Measurements from ENCODE around the gene RBKS.

Gene RBKS

DNA sequence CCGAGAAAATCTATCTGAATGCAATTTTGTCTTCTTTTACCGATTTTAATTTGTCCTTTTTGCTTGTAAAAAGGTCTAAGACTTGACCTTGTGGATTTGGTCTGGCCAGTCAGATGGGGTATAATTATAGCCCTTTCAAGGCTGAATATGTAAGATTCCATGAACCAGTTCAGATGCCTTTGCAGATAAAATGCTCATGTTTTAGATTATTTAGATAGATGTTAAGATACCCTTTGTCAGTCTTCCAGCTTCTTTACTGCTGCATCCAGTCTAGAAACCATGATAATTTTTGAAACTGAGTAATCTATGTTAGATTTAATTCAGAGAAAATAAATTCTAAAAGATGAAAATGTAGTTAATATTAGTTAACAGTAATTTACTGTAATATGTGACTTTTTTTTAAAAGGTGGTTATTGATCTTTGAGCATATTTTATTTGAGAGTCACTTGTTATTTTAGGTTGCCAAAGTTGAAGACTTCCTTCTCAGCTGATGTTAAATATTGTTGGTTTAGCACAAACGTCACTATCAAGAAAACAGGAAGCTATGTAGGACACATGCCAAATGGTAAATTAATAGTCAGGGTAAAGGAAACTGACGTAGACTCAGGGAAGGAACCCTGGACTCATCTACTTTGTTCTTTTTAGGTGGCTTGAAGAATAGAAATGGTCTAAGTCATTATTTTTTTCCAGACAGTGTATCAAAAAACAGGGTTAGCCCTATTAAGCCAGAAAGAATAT is 30.1 kb upstream of the RBKS start:
- no peak for DNase-seq (ENCODE audit: low read depth, low spot score)
- WGBS (ENCODE audit: insufficient coverage, insufficient read length), result no CpG with 5 or more reads among the region's 4 CpGs
- no peak overlapping the region for H3K4me3 ChIP-seq (ENCODE audit: low read length)
- no peaks in the 10 kb centered on the region for H3K36me3 ChIP-seq (ENCODE audit: control insufficient read depth, insufficient read depth, low read length)
- no peak overlapping the region for H3K27ac ChIP-seq (ENCODE audit: low read length)
- no peaks in the 10 kb centered on the region; the same call in 1 of the 2 replicates for H3K4me1 ChIP-seq (ENCODE audit: control insufficient read depth, insufficient read depth, low read length)
- no peaks in the 10 kb centered on the region for H3K9me3 ChIP-seq (ENCODE audit: control insufficient read depth, insufficient read depth, low read length)
- no peaks in the 10 kb centered on the region for H3K27me3 ChIP-seq (ENCODE audit: control insufficient read depth, insufficient read depth, low read length)

DNA sequence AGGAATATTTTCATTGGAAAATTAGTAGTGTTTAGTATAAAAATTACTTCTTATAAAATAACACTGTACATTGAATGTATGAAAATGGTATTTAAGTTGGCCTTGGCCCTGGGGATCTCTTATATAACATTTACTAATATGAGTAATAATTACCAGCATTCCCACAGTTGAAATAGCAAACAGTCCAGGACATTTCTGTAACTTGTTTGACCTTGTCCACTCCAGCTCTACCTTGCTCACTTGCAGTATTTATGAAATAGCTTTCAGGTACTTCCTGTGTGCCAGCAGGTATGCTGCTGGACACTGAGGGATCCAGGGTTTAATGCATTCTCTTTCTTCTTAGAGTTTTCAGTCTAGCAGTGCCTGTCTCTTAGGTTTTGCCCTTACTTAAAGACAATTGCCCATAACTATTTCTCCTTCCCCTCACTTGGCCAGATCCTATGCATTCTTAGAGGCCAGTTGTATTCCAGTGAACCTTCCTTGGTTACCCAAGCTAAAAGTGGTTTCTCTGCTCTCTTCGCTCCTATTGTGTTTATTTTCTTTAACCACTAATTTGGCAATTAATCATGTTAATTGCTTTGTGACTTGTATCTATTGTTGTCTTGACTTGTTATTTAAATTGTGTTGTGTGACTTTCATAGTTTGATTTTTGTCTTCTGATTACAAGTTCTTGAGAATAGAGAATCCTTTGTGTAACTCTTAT is 26.3 kb upstream of the RBKS start:
- H3K27ac ChIP-seq (ENCODE audit: low read length), result no peak overlapping the region
- no CpG with 5 or more reads among the region's 1 CpG for whole genome bisulfite sequencing (ENCODE audit: insufficient coverage, insufficient read length)
- H3K27me3 ChIP-seq (ENCODE audit: control insufficient read depth, insufficient read depth, low read length), result no peaks in the 10 kb centered on the region

DNA sequence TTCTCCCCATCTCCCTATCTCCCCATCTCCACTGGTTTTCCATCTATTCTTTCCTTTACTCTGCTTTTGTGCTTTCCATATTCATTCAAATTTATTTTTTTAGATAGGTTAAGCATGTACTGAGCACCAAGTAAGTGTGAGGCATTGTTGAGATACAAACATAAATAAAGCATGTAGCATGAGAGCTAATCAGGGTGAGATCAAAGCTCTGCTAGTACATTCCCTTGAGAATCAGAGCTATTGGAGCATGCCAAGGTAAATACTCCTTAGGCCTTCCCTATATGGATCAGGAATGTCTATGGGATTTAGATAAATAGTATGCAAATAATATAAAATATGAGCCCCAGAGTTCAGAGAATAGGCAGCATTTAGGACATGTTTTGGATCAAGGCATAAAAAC is 25.7 kb upstream of the RBKS start:
- Histone ChIP-seq H3K27ac (ENCODE audit: low read length) (no peak overlapping the region), H3K4me3 (ENCODE audit: low read length) (no peak overlapping the region), H3K36me3 (ENCODE audit: control insufficient read depth, insufficient read depth, low read length) (no peaks in the 10 kb centered on the region), H3K4me1 (ENCODE audit: control insufficient read depth, insufficient read depth, low read length) (no peaks in the 10 kb centered on the region; the same call in 1 of the 2 replicates), H3K9me3 (ENCODE audit: control insufficient read depth, insufficient read depth, low read length) (no peaks in the 10 kb centered on the region), H3K27me3 (ENCODE audit: control insufficient read depth, insufficient read depth, low read length) (no peaks in the 10 kb centered on the region)
- no peak for DNase-seq (ENCODE audit: low read depth, low spot score)

More for the DNA sequence above, 26.3 kb upstream of the RBKS start:
- DNase-seq (ENCODE audit: low read depth, low spot score), result no peak
- H3K9me3 ChIP-seq (ENCODE audit: control insufficient read depth, insufficient read depth, low read length), result no peaks in the 10 kb centered on the region
- H3K4me1 ChIP-seq (ENCODE audit: control insufficient read depth, insufficient read depth, low read length), result no peaks in the 10 kb centered on the region; the same call in 1 of the 2 replicates
- H3K4me3 ChIP-seq (ENCODE audit: low read length), result no peak overlapping the region
- no peaks in the 10 kb centered on the region for H3K36me3 ChIP-seq (ENCODE audit: control insufficient read depth, insufficient read depth, low read length)

DNA sequence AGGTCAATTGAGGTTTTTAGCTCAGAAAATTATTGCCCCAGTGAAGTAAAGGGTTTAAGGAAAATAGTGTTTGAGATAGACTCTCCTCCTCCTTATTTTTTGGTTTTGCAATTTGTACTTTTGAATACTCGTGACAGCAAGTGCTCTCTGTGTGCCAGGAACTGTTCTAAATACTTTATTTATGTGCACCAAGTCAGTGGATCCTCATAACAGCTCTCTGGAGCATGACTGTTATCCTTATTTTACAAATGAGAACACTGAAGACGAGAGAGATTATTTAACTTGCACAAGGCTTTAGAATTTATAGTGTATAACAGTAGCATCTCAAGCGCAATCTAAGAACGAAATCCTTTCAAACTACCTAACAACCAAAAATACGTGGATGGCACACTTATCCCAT is 25.0 kb upstream of the RBKS start:
- Histone ChIP-seq H3K9me3 (ENCODE audit: control insufficient read depth, insufficient read depth, low read length) (no peaks in the 10 kb centered on the region), H3K4me1 (ENCODE audit: control insufficient read depth, insufficient read depth, low read length) (no peaks in the 10 kb centered on the region; the same call in 1 of the 2 replicates), H3K4me3 (ENCODE audit: low read length) (no peak overlapping the region), H3K36me3 (ENCODE audit: control insufficient read depth, insufficient read depth, low read length) (no peaks in the 10 kb centered on the region), H3K27ac (ENCODE audit: low read length) (no peak overlapping the region), H3K27me3 (ENCODE audit: control insufficient read depth, insufficient read depth, low read length) (no peaks in the 10 kb centered on the region)
- no CpG with 5 or more reads among the region's 5 CpGs for WGBS (ENCODE audit: insufficient coverage, insufficient read length)
- DNase-seq (ENCODE audit: low read depth, low spot score), result no peak

DNA sequence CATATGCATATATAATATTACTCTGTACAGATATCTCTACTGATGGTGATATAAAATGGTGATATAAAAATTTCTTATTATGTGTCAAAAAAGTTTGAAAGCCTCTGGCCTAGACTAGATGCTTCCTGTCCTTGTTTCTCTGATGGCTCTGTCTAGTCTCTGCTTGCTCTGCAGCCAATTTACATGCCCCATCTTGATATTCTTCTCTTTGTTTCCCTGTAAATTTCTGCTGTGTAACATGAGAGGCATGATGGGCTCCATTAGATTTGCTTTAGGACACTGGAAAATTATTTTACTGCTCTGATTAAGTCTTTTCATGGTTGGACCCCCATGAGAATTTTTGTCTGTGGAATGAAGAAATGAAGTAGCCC is 24.6 kb upstream of the RBKS start:
- Histone ChIP-seq H3K36me3 (ENCODE audit: control insufficient read depth, insufficient read depth, low read length) (no peaks in the 10 kb centered on the region), H3K4me1 (ENCODE audit: control insufficient read depth, insufficient read depth, low read length) (no peaks in the 10 kb centered on the region; the same call in 1 of the 2 replicates), H3K27ac (ENCODE audit: low read length) (no peak overlapping the region), H3K27me3 (ENCODE audit: control insufficient read depth, insufficient read depth, low read length) (no peaks in the 10 kb centered on the region), H3K4me3 (ENCODE audit: low read length) (no peak overlapping the region), H3K9me3 (ENCODE audit: control insufficient read depth, insufficient read depth, low read length) (no peaks in the 10 kb centered on the region)
- no peak for DNase-seq (ENCODE audit: low read depth, low spot score)

DNA sequence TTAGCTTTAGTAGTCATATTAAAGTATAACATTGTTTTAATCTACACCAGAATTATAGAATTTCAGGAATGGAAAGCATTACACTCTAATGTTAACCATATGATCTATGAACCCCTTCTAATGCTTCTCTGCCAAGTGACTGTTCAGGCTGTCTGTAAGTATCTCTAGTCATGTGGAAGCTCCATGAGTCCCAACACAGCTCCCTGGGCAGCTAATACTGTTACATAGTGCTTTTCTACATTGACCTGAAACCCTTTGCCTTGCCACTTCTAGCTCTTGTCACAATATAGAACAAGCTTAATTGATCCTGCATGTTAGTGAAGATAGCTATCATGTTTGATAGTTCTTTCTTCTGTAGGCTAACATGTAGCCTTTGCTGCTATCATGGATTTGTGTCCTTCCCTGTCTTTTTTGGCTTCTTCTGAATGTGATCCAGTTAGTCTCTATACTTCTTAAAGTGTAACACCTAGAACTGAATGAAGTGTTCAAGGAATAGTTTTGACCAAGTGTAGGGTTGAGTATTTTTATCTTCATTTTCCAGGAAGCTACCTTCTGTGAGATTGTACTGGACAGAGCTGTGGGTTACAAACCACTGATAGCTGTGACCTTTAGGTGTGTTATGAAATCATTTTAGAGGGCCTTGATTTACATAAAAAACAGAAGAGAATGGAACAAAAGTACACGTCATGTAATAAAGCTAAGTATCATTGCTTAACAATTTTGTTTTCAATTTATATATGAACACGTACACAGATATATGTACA is 24.0 kb upstream of the RBKS start:
- DNase-seq (ENCODE audit: low read depth, low spot score), result no peak
- no peak overlapping the region for H3K4me3 ChIP-seq (ENCODE audit: low read length)
- no CpG with 5 or more reads among the region's 2 CpGs for WGBS (ENCODE audit: insufficient coverage, insufficient read length)

DNA sequence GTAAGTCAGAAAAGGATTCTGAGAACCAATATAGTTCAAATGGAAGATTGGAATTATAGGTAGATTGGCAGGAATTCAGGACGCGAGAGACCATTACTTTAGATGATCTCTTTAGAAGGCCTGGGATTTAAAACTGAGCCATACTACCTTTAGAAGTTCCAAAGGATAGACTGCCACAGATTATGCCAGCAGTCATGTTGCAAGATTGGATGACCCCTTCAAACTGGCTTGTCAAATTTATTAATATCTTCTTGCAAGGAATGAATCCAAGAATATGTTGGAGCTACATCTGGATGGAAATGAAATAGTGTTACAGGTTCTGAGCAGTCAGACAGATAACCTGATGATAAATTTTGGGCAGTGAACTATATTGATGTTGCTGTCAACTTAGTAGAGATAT is 22.3 kb upstream of the RBKS start:
- no CpG with 5 or more reads among the region's 2 CpGs for WGBS (ENCODE audit: insufficient coverage, insufficient read length)
- no peaks in the 10 kb centered on the region for H3K27me3 ChIP-seq (ENCODE audit: control insufficient read depth, insufficient read depth, low read length)
- no peak for DNase-seq (ENCODE audit: low read depth, low spot score)
- H3K4me3 ChIP-seq (ENCODE audit: low read length), result no peak overlapping the region
- no peak overlapping the region for H3K27ac ChIP-seq (ENCODE audit: low read length)
- H3K9me3 ChIP-seq (ENCODE audit: control insufficient read depth, insufficient read depth, low read length), result no peaks in the 10 kb centered on the region
- no peaks in the 10 kb centered on the region for H3K36me3 ChIP-seq (ENCODE audit: control insufficient read depth, insufficient read depth, low read length)
- H3K4me1 ChIP-seq (ENCODE audit: control insufficient read depth, insufficient read depth, low read length), result no peaks in the 10 kb centered on the region; the same call in 1 of the 2 replicates

More for the DNA sequence above, 24.0 kb upstream of the RBKS start:
- no peaks in the 10 kb centered on the region for H3K27me3 ChIP-seq (ENCODE audit: control insufficient read depth, insufficient read depth, low read length)
- H3K4me1 ChIP-seq (ENCODE audit: control insufficient read depth, insufficient read depth, low read length), result no peaks in the 10 kb centered on the region; the same call in 1 of the 2 replicates
- no peaks in the 10 kb centered on the region for H3K36me3 ChIP-seq (ENCODE audit: control insufficient read depth, insufficient read depth, low read length)
- H3K9me3 ChIP-seq (ENCODE audit: control insufficient read depth, insufficient read depth, low read length), result no peaks in the 10 kb centered on the region
- H3K27ac ChIP-seq (ENCODE audit: low read length), result no peak overlapping the region

DNA sequence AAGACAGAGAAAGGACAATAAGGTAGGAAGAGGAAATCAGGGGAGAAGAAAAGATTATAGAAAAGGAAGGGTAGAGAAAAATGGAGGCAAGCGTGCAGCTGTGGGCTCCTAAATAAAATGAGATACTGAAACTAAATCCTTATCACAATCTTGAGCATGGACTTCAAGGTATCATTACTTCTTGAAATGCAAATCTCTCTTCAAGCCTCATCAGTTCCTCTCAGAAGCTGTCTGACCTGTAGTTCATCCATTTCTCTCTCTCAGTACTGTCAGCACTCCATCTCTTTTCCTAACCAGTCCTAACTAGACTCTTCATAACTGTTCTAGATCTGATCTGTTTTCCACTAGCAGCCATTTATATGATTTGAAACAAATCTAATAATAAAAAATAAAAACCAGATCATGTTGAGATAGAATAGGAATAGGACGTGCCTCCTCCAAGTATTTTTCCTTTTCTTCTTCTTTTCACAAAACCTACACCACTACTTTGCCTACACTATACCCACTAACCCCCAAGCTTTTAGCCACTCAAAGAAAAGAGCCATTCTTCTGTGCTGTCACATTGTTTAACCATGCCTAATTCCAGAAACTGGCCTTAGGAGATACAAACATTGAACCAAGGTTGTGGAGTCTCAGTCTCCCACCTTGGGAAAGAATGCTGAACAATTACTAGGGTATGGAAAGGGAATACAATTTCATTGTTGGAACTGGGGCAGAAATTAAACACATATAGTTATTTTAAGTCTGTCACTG is 21.4 kb upstream of the RBKS start:
- DNase-seq (ENCODE audit: low read depth, low spot score), result no peak

DNA sequence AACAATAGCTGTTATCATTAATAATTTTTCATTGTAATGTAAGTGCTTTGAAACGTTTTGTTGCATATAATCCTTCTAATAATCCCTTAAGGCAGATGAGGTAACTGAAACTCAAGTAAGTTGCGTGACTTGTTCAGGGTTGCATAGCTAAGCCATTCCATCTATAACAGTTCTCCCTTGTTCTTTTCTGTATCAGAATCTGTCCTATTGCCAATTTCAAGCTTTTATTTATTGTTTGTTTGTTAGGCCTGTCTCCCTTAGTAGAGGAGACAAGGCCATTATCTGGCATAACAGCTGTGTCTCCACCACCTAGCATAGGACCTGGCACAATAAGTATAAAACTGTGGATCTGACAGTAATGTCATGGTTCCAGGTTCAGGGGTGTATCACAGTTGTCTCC is 19.7 kb upstream of the RBKS start:
- no peaks in the 10 kb centered on the region for H3K36me3 ChIP-seq (ENCODE audit: control insufficient read depth, insufficient read depth, low read length)
- H3K27me3 ChIP-seq (ENCODE audit: control insufficient read depth, insufficient read depth, low read length), result no peaks in the 10 kb centered on the region
- DNase-seq (ENCODE audit: low read depth, low spot score), result no peak
- no peaks in the 10 kb centered on the region for H3K4me1 ChIP-seq (ENCODE audit: control insufficient read depth, insufficient read depth, low read length)
- H3K4me3 ChIP-seq (ENCODE audit: low read length), result no peak overlapping the region
- H3K9me3 ChIP-seq (ENCODE audit: control insufficient read depth, insufficient read depth, low read length), result no peaks in the 10 kb centered on the region
- WGBS (ENCODE audit: insufficient coverage, insufficient read length), result no CpG with 5 or more reads among the region's 2 CpGs
- no peak overlapping the region for H3K27ac ChIP-seq (ENCODE audit: low read length)

More for the DNA sequence above, 21.4 kb upstream of the RBKS start:
- no CpG with 5 or more reads among the region's 2 CpGs for WGBS (ENCODE audit: insufficient coverage, insufficient read length)
- H3K36me3 ChIP-seq (ENCODE audit: control insufficient read depth, insufficient read depth, low read length), result no peaks in the 10 kb centered on the region
- no peak overlapping the region for H3K4me3 ChIP-seq (ENCODE audit: low read length)
- no peak overlapping the region for H3K27ac ChIP-seq (ENCODE audit: low read length)
- no peaks in the 10 kb centered on the region for H3K27me3 ChIP-seq (ENCODE audit: control insufficient read depth, insufficient read depth, low read length)
- no peaks in the 10 kb centered on the region; the same call in 1 of the 2 replicates for H3K4me1 ChIP-seq (ENCODE audit: control insufficient read depth, insufficient read depth, low read length)
- H3K9me3 ChIP-seq (ENCODE audit: control insufficient read depth, insufficient read depth, low read length), result no peaks in the 10 kb centered on the region

DNA sequence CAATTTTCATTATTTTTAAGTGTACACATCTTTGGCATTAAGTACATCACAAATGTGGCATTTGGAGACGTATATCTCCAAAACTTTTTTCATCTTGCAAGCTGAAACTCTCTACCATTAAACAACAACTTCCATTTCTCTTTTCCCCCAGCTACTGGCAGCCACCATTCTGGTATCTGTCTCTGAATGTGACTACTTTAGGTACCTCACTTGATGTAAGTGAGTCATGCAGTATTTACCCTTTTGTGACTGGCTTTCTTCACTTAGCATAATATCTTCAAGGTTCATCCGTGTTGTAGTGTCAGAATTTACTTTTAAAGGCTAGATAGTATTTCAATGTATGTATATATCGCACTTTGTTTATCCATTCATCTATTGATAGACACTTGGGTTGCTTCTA is 17.4 kb upstream of the RBKS start:
- no peaks in the 10 kb centered on the region for H3K27me3 ChIP-seq (ENCODE audit: control insufficient read depth, insufficient read depth, low read length)
- WGBS (ENCODE audit: insufficient coverage, insufficient read length), result no CpG with 5 or more reads among the region's 3 CpGs
- H3K4me3 ChIP-seq (ENCODE audit: low read length), result no peak overlapping the region
- H3K36me3 ChIP-seq (ENCODE audit: control insufficient read depth, insufficient read depth, low read length), result no peaks in the 10 kb centered on the region
- H3K27ac ChIP-seq (ENCODE audit: low read length), result no peak overlapping the region
- no peaks in the 10 kb centered on the region for H3K9me3 ChIP-seq (ENCODE audit: control insufficient read depth, insufficient read depth, low read length)
- H3K4me1 ChIP-seq (ENCODE audit: control insufficient read depth, insufficient read depth, low read length), result no peaks in the 10 kb centered on the region
- DNase-seq (ENCODE audit: low read depth, low spot score), result no peak

All from iPS DF 6.9 (cell line).